Activated T-helper 1 cell treated with Interleukin-2 at 50 U/mL for 16 hours (primary cell): ENCODE measurements around the gene DOCK4.

Experiments
- DNase-seq: peaks from one replicate; pipeline ENCODE4 v3.0.0-alpha.2; 2020; ENCODE audit warnings: low read depth

DOCK4 gene

GRCh38 chr7:112006071-112006470 is 200.1 kb downstream of the DOCK4 start:
- no peak for DNase-seq

- no peak for DNase-seq
Observed at GRCh38 chr7:112005205-112005775, 200.9 kb downstream of the DOCK4 start.

GRCh38 chr7:112001091-112001826 is 204.9 kb downstream of the DOCK4 start:
- DNase-seq = no peak

- DNase-seq = no peak
Observed at GRCh38 chr7:111998326-111998725, 207.9 kb downstream of the DOCK4 start.

- no peak for DNase-seq
Observed at GRCh38 chr7:111997546-111997945, 208.7 kb downstream of the DOCK4 start.

GRCh38 chr7:111992601-111993000 is 213.6 kb downstream of the DOCK4 start:
- DNase-seq = no peak

GRCh38 chr7:111990643-111991042 is 215.6 kb downstream of the DOCK4 start:
- DNase-seq = no peak

GRCh38 chr7:111987886-111988285 is 218.3 kb downstream of the DOCK4 start:
- no peak for DNase-seq

GRCh38 chr7:111987115-111987826 is 218.9 kb downstream of the DOCK4 start:
- DNase-seq = no peak

GRCh38 chr7:111986601-111987000 is 219.6 kb downstream of the DOCK4 start:
- no peak for DNase-seq

- no peak for DNase-seq
Observed at GRCh38 chr7:111985798-111986197, 220.4 kb downstream of the DOCK4 start.

GRCh38 chr7:111982804-111983203 is 223.4 kb downstream of the DOCK4 start:
- no peak for DNase-seq

- no peak for DNase-seq
Observed at GRCh38 chr7:111982133-111982532, 224.1 kb downstream of the DOCK4 start.

- DNase-seq = no peak
Observed at GRCh38 chr7:111980725-111981124, 225.5 kb downstream of the DOCK4 start.

- no peak for DNase-seq
Observed at GRCh38 chr7:111975346-111975745, 230.9 kb downstream of the DOCK4 start.

- DNase-seq = no peak
Observed at GRCh38 chr7:111960984-111961383, 245.2 kb downstream of the DOCK4 start.

GRCh38 chr7:111958896-111959295 is 247.3 kb downstream of the DOCK4 start:
- no peak for DNase-seq

GRCh38 chr7:111958431-111958830 is 247.8 kb downstream of the DOCK4 start:
- no peak for DNase-seq

- DNase-seq = no peak
Observed at GRCh38 chr7:111955616-111956015, 250.6 kb downstream of the DOCK4 start.

GRCh38 chr7:111954474-111955381 is 251.5 kb downstream of the DOCK4 start:
- no peak for DNase-seq

- no peak for DNase-seq
Observed at GRCh38 chr7:111954056-111954455, 252.1 kb downstream of the DOCK4 start.

GRCh38 chr7:111953611-111954010 is 252.6 kb downstream of the DOCK4 start:
- no peak for DNase-seq
